ENCODE results near the gene RNASEH2A.
A peak's percentile ranks its signal among the peaks of the same experiment; 100 is the strongest.

The RNASEH2A gene

DNA sequence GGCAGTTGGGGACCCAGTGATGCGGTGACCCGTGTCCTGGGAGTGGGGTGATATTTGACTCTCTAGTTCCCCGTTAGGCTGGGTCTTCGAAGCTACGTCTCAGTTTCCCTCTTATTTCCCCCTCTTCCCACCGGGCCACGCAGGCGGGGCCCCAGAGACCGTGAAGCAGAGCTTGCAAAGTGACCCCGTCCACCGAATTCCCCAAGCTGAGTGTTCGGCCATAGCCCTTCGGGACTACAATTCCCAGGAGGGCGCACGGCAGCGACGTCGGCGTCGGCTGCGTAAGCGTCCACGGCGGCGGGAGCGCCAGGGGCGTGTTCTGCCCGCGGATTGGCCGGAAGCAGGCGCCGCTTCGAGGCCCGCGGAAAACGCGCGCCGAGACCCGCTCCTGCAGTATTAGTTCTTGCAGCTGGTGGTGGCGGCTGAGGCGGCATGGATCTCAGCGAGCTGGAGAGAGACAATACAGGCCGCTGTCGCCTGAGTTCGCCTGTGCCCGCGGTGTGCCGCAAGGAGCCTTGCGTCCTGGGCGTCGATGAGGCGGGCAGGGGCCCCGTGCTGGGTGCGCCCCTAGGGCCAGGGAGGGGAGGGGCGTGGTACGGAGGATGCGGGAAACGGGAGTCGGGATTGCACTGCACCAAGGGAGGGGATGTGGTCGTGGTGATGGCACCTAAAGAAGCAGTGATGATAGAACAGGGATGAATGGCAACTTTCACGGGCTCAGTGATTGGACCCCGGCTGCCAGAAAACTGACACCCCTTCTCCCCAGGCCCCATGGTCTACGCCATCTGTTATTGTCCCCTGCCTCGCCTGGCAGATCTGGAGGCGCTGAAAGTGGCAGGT lies at the start of gene RNASEH2A:
TSS of gene RNASEH2A (plus strand) at position 343 of the 840 bp plus-strand sequence. CDS start at position 433, 90 bp downstream.
- peak in 1 of 2 donors; percentile 73 for DNase-seq (ENCODE audit: low read depth in 2 of 2, low spot score in 1 of 2)

DNA sequence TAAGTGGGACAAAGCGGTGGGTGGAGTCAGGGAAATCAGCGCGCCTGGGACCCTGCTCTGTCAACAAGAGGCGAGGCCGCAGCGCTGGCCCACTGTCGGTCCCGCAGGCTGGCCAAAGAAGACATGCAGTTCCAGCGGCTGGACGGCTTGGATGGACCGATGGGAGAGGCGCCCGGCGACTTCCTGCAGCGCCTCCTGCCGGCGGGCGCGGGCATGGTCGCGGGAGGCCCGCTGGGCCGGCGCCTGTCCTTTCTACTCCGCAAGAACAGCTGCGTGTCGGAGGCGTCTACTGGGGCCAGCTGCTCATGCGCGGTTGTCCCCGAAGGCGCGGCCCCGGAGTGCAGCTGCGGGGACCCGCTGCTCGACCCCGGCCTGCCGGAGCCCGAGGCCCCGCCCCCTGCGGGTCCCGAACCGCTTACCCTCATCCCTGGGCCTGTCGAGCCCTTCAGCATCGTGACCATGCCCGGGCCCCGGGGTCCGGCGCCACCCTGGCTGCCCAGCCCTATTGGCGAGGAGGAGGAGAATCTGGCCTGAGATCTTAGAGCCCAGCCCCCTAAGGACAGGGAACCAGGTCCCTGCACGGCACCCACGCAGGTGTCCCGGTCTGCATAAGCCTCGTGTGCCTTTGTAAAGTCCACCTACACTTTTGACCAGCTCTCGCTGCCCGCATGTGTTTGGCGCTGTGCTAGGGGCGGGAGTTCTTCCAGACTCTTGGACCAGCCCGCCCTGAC lies 48.7 kb upstream of the RNASEH2A start:
- peak in 1 of 2 donors; percentile 25 for DNase-seq (ENCODE audit: low read depth in 2 of 2, low spot score in 1 of 2)

DNA sequence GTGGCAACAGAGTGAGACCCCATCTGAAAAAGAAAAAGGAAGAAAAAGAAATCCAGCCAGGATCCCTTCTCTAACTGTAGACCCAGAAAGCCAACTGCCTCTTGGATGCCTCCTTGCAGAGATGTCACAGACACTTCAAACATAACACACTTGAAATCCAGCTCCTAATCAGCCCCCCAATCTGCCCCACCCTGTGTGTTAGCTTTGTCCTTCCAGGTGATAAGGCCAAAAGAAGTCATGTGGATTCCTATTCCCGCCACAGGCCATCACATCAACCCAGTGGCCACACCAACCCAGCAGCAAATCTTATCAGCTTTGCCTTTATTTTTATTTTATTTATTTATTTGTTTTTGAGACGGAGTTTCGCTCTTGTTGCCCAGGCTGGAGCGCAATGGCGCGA lies 46.7 kb upstream of the RNASEH2A start:
- no peak for DNase-seq (ENCODE audit: low read depth in 2 of 2, low spot score in 1 of 2)

DNA sequence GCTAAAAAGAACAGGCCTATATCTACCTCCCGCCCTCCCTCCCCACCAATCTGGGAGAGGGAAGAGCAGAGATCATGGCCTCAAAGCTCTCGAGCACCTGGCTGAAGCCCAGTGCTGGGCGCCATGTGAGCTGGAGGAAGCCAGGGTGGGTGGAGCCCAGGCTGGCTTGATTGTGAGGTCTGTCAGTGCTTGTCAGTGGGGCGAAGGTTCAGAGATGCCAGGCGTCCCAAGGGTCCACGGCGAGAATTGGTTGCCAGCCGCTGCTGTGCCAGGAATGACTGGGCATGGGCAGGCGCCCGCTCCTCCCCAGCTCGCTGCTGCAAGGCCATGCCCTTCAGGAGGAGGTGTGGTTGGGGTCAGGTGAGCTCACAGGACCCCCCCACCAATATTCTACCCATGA lies 43.3 kb upstream of the RNASEH2A start:
- DNase-seq (ENCODE audit: low read depth in 2 of 2, low spot score in 1 of 2), result no peak

DNA sequence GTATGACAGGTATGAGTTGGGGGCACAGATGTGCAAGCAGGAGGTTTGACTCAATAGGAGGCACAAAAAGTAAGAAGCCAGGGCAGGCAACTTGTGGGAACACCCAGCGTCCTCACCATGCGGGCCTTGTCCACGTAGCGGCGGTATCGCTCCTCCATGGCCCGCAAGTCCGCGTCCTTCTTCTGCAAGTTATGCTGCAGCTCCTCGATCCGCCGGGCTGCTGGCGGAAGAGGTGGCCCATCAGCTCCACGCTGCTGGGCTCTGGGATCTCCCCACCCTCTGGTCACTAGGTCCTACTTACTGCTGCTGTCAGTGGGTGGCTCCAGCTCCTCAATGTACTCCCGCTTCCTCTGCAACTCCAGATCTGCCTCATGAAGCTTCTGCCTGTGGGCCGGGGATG lies 41.7 kb upstream of the RNASEH2A start:
- no peak for DNase-seq (ENCODE audit: low read depth in 2 of 2, low spot score in 1 of 2)

DNA sequence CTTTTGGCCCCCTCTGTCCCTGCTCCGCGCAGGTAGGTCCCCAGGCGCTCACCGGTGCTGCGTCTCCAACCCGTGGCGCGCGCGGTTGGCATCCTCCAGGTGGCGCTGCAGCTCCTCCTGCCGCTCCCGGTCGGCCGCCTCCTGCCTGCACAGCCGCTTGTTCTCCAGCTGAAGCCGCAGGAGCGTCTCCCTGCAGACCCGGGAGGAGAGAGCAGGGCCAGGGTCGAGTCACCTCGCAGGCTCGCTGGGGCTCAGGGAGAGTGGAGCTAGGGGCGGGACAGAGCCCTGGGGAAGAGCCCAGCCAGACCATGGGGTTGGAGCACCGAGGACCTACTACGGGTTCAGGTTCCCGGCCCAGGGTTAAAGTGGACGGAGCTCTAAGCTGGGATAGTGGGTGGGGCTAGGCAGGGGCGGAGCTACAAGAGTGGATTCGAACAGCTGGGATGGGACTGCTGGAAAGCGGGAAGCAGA lies 40.3 kb upstream of the RNASEH2A start:
- DNase-seq (ENCODE audit: low read depth in 2 of 2, low spot score in 1 of 2), result no peak

DNA sequence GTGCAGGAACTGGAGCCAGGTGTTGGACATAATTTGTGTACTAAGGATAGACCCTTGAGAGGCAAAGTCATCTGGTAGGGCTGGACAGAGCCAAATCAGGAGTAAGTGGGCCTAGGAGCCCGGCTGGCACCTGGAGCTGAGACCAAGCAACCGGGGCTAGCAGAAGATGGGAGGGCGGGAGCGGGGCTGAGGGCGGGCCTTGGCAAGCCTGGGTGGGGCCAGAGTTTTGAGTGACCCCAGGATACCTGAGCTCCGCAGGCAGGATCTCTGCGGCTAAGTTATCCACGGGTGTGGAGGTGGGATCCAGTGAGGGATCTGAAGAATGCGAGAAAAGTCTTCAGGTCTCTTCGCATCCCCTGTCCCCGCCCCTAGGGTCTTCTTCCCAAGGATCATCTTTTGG lies 39.2 kb upstream of the RNASEH2A start:
- no peak for DNase-seq (ENCODE audit: low read depth in 2 of 2, low spot score in 1 of 2)

DNA sequence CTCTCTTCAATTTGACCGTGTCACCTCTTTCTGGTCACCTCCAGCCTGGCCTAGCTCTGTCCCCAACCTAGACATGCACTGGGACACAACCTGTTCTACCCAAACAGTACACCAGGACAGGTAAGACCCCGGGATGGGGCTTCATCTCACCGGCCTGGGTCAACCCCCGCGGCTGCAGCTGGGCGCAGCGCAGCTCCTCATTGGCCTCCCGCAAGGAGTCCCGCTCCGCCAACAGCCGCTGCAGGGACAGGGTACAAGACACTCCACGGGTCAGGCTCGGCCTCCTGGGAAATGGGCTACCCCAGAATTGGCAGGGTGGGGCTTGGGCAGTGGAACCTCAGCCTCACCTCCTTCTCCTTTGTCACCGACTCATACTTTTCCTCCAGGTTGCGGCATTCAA lies 38.7 kb upstream of the RNASEH2A start:
- no peak for DNase-seq (ENCODE audit: low read depth in 2 of 2, low spot score in 1 of 2)

DNA sequence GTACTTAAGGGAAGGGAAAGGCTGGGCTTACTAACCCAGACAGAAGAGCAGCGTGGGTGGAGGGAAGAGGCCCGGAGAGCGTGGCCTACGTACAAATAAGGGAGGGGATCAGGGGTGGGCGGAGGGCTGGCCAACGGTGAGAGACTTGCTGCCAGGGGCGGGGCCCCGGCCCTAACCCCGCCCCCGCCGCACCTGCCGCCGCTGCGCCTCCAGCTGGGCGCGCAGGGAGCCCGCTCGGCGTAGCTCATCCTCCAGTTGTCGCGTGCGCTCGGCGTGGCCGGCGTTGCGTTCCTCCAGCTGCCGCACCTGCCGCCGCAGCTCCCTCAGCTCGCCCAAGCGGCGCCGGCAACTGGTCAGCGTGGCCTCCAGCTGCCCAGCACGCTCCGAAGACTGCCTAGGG lies 36.7 kb upstream of the RNASEH2A start:
- no peak for DNase-seq (ENCODE audit: low read depth in 2 of 2, low spot score in 1 of 2)

DNA sequence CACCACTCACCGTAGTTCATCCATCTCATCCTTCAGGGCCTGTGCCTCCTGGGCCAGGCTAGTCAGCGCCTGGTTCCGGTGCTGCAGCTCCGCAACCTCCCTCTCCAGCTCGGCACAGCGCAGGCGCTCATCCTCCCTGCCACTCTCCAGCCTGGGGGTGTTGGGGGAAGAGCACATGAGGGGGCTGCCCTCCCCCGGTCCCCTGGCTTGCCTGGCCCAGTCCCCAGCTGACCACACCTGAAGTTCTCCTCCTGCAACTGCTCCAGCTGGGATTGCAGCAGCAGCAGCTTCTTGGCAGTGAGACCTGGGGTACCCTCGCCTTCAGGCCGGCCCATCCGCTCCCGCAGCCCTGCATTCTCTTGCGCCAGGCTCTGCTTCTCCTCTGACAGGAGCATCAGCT lies 35.5 kb upstream of the RNASEH2A start:
- DNase-seq (ENCODE audit: low read depth in 2 of 2, low spot score in 1 of 2), result no peak

DNA sequence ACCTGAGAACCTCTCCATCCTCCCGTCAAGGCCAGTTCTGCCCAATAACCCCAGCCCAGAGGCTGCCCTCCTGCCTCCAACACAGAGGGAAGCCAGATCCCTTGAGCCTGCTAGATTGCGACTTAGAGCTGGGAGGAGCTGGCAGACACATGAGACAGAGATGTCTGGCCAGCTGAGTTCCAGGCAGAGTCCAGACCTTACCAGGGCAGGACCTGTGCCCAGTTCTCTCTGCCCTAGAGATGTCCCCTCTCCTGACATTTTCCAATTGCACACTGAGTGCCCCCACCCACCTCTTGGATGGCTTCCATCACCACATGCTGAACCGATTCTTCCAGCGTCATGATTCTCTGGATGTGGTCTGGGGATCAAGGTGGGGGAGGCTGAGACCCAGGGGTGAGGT lies 34.1 kb upstream of the RNASEH2A start:
- DNase-seq (ENCODE audit: low read depth in 2 of 2, low spot score in 1 of 2), result no peak

DNA sequence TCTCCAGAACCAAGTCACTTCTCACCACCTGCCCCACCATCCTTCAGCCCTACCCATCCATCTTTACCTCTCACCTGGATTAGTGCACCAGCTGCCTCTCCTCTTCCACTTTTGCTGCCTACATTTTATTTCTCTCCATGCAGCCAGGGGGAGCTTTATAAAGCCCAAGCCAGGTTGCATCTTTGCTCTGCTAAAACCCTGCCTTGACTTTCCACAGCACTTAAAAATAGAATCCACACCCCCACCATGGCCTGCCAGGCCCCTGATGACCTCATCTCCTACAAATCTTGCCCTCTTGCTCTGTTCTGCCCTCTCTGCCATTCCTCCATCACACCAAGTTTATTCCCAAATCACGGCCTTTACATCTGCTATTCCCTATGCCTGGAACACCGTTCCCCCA lies 32.8 kb upstream of the RNASEH2A start:
- no peak for DNase-seq (ENCODE audit: low read depth in 2 of 2, low spot score in 1 of 2)

DNA sequence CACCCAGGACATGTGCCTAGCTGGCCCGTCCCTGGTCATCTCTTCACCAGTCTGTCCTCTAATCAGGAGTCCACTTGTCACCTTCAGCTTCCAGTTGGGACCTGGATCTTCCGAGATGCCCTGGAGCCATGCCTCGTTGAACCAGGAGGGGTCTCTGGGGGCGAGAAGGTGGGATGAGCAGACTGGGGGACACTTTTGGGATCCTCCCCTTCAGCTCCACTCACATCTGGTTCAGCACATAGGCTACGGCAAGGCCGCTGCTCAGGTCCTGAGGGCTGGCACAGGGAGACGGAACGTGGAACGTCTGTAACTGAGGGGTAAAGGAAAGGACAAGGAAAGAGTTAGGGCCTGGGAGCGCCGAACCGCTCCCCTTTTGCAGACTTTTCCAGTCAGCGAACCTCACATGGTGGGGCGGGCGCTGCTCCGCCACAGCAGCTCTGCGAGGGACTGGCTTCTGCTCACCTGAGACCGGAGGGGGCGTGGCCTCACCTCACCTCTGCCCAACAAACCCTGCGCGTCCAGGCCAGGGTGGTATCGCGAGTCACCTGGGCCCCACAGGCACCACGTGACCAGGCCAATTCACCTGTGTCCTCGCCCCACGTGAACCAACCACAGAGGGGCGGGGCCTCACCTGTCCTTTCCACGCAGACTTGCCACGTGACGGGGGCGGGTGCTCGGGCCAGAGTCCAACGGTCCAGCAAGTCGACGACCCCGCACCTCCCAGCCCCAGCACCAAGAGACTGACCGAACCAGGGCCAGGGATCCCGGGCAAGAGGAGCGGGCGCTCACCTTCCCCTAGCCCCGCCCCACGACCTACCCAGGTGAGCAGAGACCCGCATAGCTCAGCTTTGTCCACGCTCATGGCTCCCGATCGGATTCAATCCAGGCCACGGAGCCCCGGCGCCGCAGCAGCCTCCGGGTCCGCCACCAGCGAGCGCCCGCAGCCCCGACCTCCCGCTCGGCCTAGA lies 31.5 kb upstream of the RNASEH2A start, which contains the start of gene HOOK2:
TSS of gene HOOK2 (minus strand) at position 965 of the 968 bp plus-strand sequence. CDS start at position 862, 103 bp downstream.
- no peak for DNase-seq (ENCODE audit: low read depth in 2 of 2, low spot score in 1 of 2)

DNA sequence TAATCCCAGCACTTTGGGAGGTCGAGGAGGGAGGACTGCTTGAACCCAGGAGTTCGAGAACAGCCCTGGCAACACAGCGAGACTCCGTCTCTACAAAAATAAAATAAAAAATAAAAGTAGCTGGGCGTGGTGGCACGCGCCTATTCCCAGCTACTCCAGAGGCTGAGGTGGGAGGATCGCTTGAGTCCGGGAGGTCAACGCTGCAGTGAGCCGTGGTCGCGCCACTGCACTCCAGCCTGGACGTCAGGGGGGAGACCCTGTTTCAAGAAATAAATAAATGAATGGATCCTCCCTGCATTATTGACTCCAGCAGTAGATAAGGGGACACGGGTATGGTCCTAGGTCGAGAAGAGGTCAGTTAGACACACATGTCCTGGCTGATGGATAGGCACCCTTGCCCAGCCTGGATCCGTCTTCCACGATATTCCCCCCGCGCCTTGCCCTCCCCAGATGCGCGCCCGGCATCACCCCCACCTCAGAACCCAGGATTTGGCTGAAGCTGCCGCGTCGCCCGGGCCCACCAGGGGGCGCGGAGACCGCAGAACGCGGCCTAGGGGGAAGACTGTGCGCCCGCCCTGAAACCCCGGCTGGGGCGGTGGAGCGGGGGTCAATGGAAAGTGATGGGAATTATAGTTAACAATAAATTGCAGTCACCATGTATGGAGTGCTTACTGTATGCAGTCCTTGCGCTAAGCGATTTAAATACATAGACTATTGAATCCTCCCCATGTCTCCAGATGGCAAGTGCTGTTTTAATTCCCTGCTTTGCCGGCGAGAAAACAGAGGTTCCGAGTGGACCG lies 29.0 kb upstream of the RNASEH2A start:
- DNase-seq (ENCODE audit: low read depth in 2 of 2, low spot score in 1 of 2), result peak in 1 of 2 donors; percentile 66

DNA sequence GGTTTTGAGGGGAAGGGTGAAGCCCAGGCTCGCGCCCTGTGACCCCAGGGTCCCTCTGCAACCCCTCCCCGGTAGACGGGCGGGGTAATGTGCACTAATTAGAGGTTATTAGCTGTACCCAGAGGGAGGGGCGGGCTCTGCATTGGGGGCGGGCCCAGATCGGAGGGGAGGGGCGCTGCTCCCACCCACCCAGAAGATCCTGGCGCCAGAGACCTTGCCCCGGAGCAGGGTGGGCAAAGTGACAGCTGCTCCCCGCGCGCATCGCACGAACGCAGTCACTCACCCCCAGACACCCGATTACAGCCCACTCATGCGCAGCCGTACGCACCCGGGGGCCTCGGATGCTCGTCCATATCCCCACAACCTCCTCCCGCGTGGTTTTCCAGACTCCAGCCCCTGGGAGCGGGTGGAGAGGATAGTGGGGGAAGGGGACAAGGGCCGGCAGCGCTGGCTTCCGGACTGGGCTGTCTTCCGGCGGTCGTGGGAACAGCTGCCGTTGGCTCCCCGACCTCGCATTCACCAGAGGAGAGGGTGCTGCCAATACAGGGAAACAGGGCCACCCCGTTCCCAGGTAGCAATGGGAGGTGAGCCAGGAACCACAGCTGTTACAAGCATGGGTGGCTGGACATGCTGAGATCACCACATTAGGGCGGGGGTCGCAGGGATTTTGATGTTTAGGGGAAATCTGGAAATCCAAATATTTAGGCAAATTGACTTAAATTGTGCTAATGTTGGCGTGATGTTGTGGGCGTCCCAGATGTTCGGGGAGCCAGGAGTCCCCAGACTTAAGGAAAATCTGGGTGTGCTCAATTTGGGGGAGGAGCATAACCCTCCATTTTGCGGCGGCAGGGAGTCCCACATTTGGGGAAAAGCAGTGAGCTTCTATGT lies 28.1 kb upstream of the RNASEH2A start:
- DNase-seq (ENCODE audit: low read depth in 2 of 2, low spot score in 1 of 2), result no peak

DNA sequence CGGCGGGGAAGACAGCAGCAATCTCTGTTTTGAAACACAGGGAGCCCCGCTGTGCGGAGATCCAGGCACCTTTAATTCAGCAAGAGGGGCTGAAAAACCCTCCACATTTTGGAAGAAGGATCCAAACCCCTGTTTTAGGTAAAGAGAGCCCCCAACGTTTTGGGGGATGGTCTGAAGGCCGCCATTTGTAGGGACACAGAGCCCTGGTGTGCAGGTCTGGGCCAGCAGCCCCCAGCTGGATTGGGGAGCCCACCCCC lies 27.6 kb upstream of the RNASEH2A start:
- no peak for DNase-seq (ENCODE audit: low read depth in 2 of 2, low spot score in 1 of 2)

DNA sequence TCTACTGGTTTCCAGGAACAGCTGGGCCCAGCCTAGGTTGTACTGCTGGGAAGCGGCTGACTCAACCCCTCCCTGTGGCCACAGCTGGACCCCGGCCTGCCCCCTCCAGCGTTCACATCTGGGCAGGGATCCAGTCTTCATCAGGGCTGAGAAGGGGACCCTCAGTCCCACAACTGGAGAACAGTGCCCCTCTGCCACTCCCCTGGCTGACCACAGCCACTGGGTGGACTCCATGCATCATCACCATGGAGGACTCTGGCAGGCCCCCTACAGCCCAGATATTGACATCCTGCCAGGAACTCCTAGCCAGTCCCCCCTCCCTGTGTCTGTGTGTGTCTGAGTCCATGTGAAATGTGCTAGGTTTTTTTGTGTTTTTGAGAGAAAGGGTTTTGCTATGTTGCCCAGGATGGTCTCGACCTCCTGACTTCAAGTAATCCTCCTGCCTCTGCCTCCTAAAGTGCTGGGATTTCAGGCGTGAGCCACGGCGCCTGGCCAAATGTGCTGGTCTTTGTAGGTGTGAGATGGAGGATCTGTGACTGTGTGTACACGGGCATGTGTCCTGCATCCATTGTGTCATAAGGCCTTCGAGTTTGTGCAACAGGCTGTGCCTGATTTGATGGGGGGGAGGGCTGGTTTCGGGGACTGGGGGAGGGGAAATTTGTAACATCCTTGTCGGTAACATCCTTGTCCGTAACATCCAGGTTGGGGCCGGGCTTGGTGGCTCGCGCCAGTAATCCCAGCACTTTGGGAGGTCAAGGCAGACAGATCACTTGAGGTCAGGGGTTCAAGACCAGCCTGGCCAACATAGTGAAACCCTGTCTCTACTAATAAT lies 27.0 kb upstream of the RNASEH2A start:
- no peak for DNase-seq (ENCODE audit: low read depth in 2 of 2, low spot score in 1 of 2)

DNA sequence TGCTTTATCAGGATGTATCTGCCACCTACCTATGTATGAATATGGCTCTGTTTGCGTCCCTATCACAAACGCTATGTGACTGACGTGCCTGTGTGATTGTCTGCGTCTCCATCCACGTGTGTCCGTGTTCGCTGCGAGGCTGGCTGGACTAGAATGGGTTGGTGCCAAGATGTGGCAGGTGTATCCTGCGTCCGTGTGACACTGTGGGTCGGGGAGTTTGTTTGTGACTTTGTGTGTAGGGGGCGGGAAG lies 24.3 kb upstream of the RNASEH2A start:
- no peak for DNase-seq (ENCODE audit: low read depth in 2 of 2, low spot score in 1 of 2)

All from stimulated activated CD8-positive, alpha-beta memory T cell treated with anti-CD3 and anti-CD28 coated beads, Interleukin-4, amount 100 ng/mL, for 4 hours (primary cell).